ENCODE data around the gene TEKT5.

GRCh38 chr16:10647264-10647720 is 47.4 kb downstream of the TEKT5 start:
- TF ChIP-seq CTCF (IDR thresholded peaks at IDR 0.05), result no peak
- no peak for TF ChIP-seq POLR2A (IDR thresholded peaks at IDR 0.05)
